Measurements from ENCODE around the gene PRDM16.

Gene PRDM16

GRCh38 chr1:3053986-3054385 lies 15.0 kb upstream of the PRDM16 start:
- no peaks in the 10 kb centered on the region for H3K4me1 ChIP-seq (ENCODE audit: control insufficient read depth in 1 of 2, insufficient read depth in 2 of 2, low read length in 2 of 2)
- H3K27ac ChIP-seq (ENCODE audit: low read depth, low read length) = no peak overlapping the region
- H3K36me3 ChIP-seq (ENCODE audit: control insufficient read depth in 1 of 2, insufficient read depth in 2 of 2, low read length in 2 of 2) = no peaks in the 10 kb centered on the region
- no peaks in the 10 kb centered on the region for H3K27me3 ChIP-seq (ENCODE audit: control insufficient read depth in 1 of 2, insufficient read depth in 2 of 2, low read length in 2 of 2)
- no peaks in the 10 kb centered on the region for H3K9me3 ChIP-seq (ENCODE audit: control insufficient read depth in 1 of 2, low read length in 2 of 2)
- H3K4me3 ChIP-seq (ENCODE audit: low read depth in 1 of 2, low read length in 2 of 2) = no peak overlapping the region
- H3K9ac ChIP-seq (ENCODE audit: low read depth in 1 of 2, low read length in 2 of 2) = no peak overlapping the region

DNA sequence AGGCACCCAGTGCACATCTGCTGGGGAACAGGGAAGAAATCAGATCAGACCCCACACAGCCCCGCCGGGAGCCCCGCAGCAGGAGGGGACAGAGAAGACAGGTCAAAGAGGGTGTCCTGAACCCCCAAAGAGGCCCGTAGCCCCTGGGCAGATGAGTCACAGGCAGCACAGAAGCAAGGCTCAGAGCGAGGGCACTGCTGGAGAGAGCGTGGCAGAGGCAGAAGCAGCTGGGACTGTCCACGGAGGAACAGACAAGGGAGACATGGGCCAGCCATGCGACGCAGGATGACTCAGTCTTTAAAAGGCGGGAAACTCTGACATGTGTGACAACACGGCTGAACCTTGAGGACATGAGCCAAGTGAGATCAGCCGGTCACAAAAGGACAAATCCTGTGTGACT lies 14.5 kb upstream of the PRDM16 start:
- H3K9ac ChIP-seq (ENCODE audit: low read depth in 1 of 2, low read length in 2 of 2) = no peak overlapping the region
- H3K9me3 ChIP-seq (ENCODE audit: control insufficient read depth in 1 of 2, low read length in 2 of 2) = no peaks in the 10 kb centered on the region
- H3K4me3 ChIP-seq (ENCODE audit: low read depth in 1 of 2, low read length in 2 of 2) = no peak overlapping the region
- no peaks in the 10 kb centered on the region for H3K36me3 ChIP-seq (ENCODE audit: control insufficient read depth in 1 of 2, insufficient read depth in 2 of 2, low read length in 2 of 2)
- no peak overlapping the region for H3K27ac ChIP-seq (ENCODE audit: low read depth, low read length)
- H3K27me3 ChIP-seq (ENCODE audit: control insufficient read depth in 1 of 2, insufficient read depth in 2 of 2, low read length in 2 of 2) = no peaks in the 10 kb centered on the region
- no peaks in the 10 kb centered on the region for H3K4me1 ChIP-seq (ENCODE audit: control insufficient read depth in 1 of 2, insufficient read depth in 2 of 2, low read length in 2 of 2)

GRCh38 chr1:3055051-3055450 lies 14.0 kb upstream of the PRDM16 start:
- H3K36me3 ChIP-seq (ENCODE audit: control insufficient read depth in 1 of 2, insufficient read depth in 2 of 2, low read length in 2 of 2) = no peaks in the 10 kb centered on the region
- no peak overlapping the region for H3K4me3 ChIP-seq (ENCODE audit: low read depth in 1 of 2, low read length in 2 of 2)
- no peaks in the 10 kb centered on the region for H3K27me3 ChIP-seq (ENCODE audit: control insufficient read depth in 1 of 2, insufficient read depth in 2 of 2, low read length in 2 of 2)
- H3K27ac ChIP-seq (ENCODE audit: low read depth, low read length) = no peak overlapping the region
- no peaks in the 10 kb centered on the region for H3K9me3 ChIP-seq (ENCODE audit: control insufficient read depth in 1 of 2, low read length in 2 of 2)
- no peaks in the 10 kb centered on the region for H3K4me1 ChIP-seq (ENCODE audit: control insufficient read depth in 1 of 2, insufficient read depth in 2 of 2, low read length in 2 of 2)
- no peak overlapping the region for H3K9ac ChIP-seq (ENCODE audit: low read depth in 1 of 2, low read length in 2 of 2)

- H3K4me3 ChIP-seq (ENCODE audit: low read depth in 1 of 2, low read length in 2 of 2) = no peak overlapping the region
- no peaks in the 10 kb centered on the region for H3K4me1 ChIP-seq (ENCODE audit: control insufficient read depth in 1 of 2, insufficient read depth in 2 of 2, low read length in 2 of 2)
- no peak overlapping the region for H3K9ac ChIP-seq (ENCODE audit: low read depth in 1 of 2, low read length in 2 of 2)
- peaks cover 0 to 4% of the 10 kb centered on the region in 2 donors for H3K36me3 ChIP-seq (ENCODE audit: control insufficient read depth in 1 of 2, insufficient read depth in 2 of 2, low read length in 2 of 2)
- no peak overlapping the region for H3K27ac ChIP-seq (ENCODE audit: low read depth, low read length)
- no peaks in the 10 kb centered on the region for H3K27me3 ChIP-seq (ENCODE audit: control insufficient read depth in 1 of 2, insufficient read depth in 2 of 2, low read length in 2 of 2)
- H3K9me3 ChIP-seq (ENCODE audit: control insufficient read depth in 1 of 2, low read length in 2 of 2) = no peaks in the 10 kb centered on the region
These were observed 12.4 kb upstream of the PRDM16 start for GRCh38 chr1:3056641-3057040.

DNA sequence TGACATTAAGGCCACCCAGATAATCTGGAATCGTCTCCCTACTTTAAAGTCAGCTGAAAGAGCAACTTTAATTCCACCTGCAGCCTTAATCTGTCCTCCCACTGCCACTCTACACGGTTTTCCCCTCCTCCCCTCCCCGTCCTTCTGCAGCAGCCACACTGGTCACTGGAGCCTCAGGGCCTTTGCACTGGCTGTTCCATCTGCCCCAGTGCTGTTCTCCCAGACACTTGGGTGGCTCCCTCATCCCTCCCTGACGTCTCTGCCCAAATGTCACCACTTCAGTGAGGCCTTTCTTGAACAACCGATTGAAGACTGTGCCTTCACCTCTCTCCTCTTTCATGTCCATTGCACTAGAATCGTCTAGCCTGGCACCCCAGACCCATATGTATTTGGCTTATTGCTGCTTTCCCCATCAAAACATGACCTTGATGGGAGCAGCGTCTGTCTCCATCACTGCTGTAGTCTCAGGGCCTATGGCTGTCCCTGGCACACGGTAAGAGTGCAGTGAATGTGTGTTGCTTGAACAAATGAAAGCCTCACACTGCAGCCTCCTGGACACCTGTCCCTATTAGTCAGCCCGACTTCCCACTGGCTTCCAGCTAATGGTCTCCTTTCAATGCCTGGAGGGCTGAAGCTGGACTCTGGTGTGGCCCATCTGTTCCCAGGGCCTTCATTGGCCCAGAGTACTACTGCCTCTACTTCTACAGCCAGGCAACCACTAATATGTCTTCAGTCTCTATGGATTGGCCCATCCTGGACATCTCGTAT lies 10.6 kb upstream of the PRDM16 start:
- H3K36me3 ChIP-seq (ENCODE audit: control insufficient read depth in 1 of 2, insufficient read depth in 2 of 2, low read length in 2 of 2) = peaks cover 0 to 4% of the 10 kb centered on the region in 2 donors
- no peak overlapping the region for H3K4me3 ChIP-seq (ENCODE audit: low read depth in 1 of 2, low read length in 2 of 2)
- no peaks in the 10 kb centered on the region for H3K4me1 ChIP-seq (ENCODE audit: control insufficient read depth in 1 of 2, insufficient read depth in 2 of 2, low read length in 2 of 2)
- H3K27ac ChIP-seq (ENCODE audit: low read depth, low read length) = no peak overlapping the region
- no peak overlapping the region for H3K9ac ChIP-seq (ENCODE audit: low read depth in 1 of 2, low read length in 2 of 2)
- no peaks in the 10 kb centered on the region for H3K9me3 ChIP-seq (ENCODE audit: control insufficient read depth in 1 of 2, low read length in 2 of 2)
- no peaks in the 10 kb centered on the region for H3K27me3 ChIP-seq (ENCODE audit: control insufficient read depth in 1 of 2, insufficient read depth in 2 of 2, low read length in 2 of 2)

- Histone ChIP-seq H3K4me1 (ENCODE audit: control insufficient read depth in 1 of 2, insufficient read depth in 2 of 2, low read length in 2 of 2) (no peaks in the 10 kb centered on the region), H3K27me3 (ENCODE audit: control insufficient read depth in 1 of 2, insufficient read depth in 2 of 2, low read length in 2 of 2) (peaks cover 0 to 3% of the 10 kb centered on the region in 2 donors)
These were observed 8.9 kb upstream of the PRDM16 start for GRCh38 chr1:3060127-3060526.

DNA sequence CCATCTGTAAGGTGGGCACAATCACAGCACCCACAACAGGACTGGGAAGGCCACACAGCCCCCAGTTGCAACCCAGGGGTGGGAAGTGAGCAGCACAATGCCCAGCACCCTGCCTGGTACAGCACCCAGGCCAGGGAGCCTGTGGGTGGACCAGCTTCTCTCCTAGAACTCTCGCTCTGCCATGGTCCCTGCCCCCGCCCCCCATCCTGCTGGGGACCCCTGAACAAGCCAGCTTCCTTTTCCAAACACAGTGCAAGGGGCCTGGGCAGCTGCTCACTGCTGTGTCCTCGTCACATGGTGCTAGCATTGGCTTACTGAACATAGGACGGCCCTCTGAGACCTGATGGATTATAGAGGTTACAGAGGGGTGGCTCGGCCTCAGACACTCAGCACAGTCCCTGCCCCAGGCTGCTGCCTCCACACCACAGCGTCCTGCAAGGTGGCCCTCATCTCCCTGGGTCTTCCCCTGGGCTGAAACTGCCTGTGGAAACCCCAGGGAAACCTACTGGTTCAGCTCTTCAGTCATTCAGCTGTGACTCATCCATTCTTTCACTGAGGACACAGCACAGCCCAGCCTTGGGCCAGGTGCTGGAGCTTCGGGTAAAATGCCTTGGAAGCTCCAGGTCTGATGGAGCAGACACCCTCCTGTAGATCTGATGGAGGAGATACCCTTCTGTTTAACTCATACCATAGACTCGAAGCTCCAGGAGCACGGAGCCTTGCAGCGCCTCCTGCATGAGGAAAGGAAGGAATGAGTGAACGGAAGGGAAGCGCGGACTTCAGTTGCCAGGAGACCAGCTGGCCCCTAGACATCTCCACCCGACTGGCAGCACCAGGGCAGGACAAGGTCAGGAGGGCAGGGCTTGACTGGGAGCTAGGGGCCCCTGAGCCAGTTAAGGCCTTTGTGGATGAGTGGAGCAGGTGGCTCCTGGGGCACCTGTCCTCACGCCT lies 8.1 kb upstream of the PRDM16 start:
- no peak overlapping the region for H3K9ac ChIP-seq (ENCODE audit: low read depth in 1 of 2, low read length in 2 of 2)
- peaks cover 0 to 4% of the 10 kb centered on the region in 2 donors for H3K36me3 ChIP-seq (ENCODE audit: control insufficient read depth in 1 of 2, insufficient read depth in 2 of 2, low read length in 2 of 2)
- no peak overlapping the region for H3K4me3 ChIP-seq (ENCODE audit: low read depth in 1 of 2, low read length in 2 of 2)
- H3K27ac ChIP-seq (ENCODE audit: low read depth, low read length) = no peak overlapping the region
- no peaks in the 10 kb centered on the region for H3K9me3 ChIP-seq (ENCODE audit: control insufficient read depth in 1 of 2, low read length in 2 of 2)
- H3K4me1 ChIP-seq (ENCODE audit: control insufficient read depth in 1 of 2, insufficient read depth in 2 of 2, low read length in 2 of 2) = peaks cover 1 to 3% of the 10 kb centered on the region in 2 donors
- H3K27me3 ChIP-seq (ENCODE audit: control insufficient read depth in 1 of 2, insufficient read depth in 2 of 2, low read length in 2 of 2) = peaks cover 0 to 4% of the 10 kb centered on the region in 2 donors

More at GRCh38 chr1:3060127-3060526, 8.9 kb upstream of the PRDM16 start:
- H3K27ac ChIP-seq (ENCODE audit: low read depth, low read length) = no peak overlapping the region
- H3K9me3 ChIP-seq (ENCODE audit: control insufficient read depth in 1 of 2, low read length in 2 of 2) = no peaks in the 10 kb centered on the region
- peaks cover 0 to 4% of the 10 kb centered on the region in 2 donors for H3K36me3 ChIP-seq (ENCODE audit: control insufficient read depth in 1 of 2, insufficient read depth in 2 of 2, low read length in 2 of 2)
- H3K9ac ChIP-seq (ENCODE audit: low read depth in 1 of 2, low read length in 2 of 2) = no peak overlapping the region
- no peak overlapping the region for H3K4me3 ChIP-seq (ENCODE audit: low read depth in 1 of 2, low read length in 2 of 2)

DNA sequence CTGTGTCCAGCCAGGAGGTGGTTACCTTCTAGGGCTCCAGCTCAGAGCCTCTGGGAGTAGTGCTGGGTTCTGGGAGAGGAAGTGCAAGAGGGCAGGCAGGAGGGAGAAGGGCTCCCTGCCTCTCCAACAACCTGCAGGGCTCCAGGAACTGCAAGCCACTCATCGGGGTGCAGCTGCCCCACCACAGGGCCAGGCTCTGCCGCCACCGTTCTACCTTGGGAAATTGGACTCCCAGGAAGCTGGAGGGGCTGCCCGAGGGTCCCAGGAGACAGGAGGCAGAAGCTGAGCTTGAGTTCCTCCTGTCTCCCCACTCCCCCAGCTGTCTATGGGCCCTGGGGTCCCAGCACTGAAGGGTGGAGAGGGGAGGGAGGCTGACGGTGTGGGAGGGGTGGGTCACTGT lies 7.4 kb upstream of the PRDM16 start:
- no peak overlapping the region for H3K27ac ChIP-seq (ENCODE audit: low read depth, low read length)
- H3K36me3 ChIP-seq (ENCODE audit: control insufficient read depth in 1 of 2, insufficient read depth in 2 of 2, low read length in 2 of 2) = peaks cover 0 to 4% of the 10 kb centered on the region in 2 donors
- peaks cover 0 to 7% of the 10 kb centered on the region in 2 donors for H3K27me3 ChIP-seq (ENCODE audit: control insufficient read depth in 1 of 2, insufficient read depth in 2 of 2, low read length in 2 of 2)
- H3K9ac ChIP-seq (ENCODE audit: low read depth in 1 of 2, low read length in 2 of 2) = no peak overlapping the region
- no peak overlapping the region for H3K4me3 ChIP-seq (ENCODE audit: low read depth in 1 of 2, low read length in 2 of 2)
- no peaks in the 10 kb centered on the region for H3K9me3 ChIP-seq (ENCODE audit: control insufficient read depth in 1 of 2, low read length in 2 of 2)
- H3K4me1 ChIP-seq (ENCODE audit: control insufficient read depth in 1 of 2, insufficient read depth in 2 of 2, low read length in 2 of 2) = peaks cover 8 to 10% of the 10 kb centered on the region in 2 donors

DNA sequence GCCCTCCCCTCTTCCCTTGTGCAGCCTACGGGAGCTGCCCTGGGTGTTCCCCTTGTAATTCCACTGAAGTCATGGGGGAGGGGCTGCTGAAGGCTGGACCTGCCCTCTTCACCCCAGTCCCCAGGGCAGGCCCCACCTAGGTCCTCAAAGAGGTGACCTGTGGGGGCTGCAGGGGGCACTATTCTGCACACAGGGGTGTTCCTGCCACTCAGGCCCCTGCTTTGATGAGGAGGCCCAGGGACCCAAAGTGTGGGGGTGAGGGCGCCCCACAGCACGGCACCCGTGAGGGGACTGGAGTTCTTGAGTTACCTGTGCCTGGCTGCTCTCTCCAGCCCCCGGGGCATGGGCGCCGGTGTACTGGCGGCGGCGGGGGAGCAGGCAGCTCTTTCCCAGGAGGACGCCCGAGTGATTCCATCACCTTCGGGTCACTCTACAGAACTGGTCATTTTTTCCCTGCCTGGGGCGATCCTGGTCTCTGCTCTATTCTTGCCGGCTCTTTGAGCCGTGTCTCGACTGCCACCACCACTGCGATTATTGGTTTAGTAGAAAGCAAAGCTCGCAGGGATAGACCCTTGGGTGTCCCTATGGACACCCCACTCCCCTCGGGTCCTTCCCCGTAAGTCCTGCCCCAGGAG lies 6.9 kb upstream of the PRDM16 start:
- peaks cover 3 to 8% of the 10 kb centered on the region in 2 donors for H3K27me3 ChIP-seq (ENCODE audit: control insufficient read depth in 1 of 2, insufficient read depth in 2 of 2, low read length in 2 of 2)
- H3K4me3 ChIP-seq (ENCODE audit: low read depth in 1 of 2, low read length in 2 of 2) = no peak overlapping the region
- peaks cover 9 to 15% of the 10 kb centered on the region in 2 donors for H3K4me1 ChIP-seq (ENCODE audit: control insufficient read depth in 1 of 2, insufficient read depth in 2 of 2, low read length in 2 of 2)
- H3K36me3 ChIP-seq (ENCODE audit: control insufficient read depth in 1 of 2, insufficient read depth in 2 of 2, low read length in 2 of 2) = peaks cover 0 to 4% of the 10 kb centered on the region in 2 donors
- no peaks in the 10 kb centered on the region for H3K9me3 ChIP-seq (ENCODE audit: control insufficient read depth in 1 of 2, low read length in 2 of 2)
- H3K27ac ChIP-seq (ENCODE audit: low read depth, low read length) = no peak overlapping the region
- no peak overlapping the region for H3K9ac ChIP-seq (ENCODE audit: low read depth in 1 of 2, low read length in 2 of 2)
